Bronchus fibroblast of lung (primary cell): Measurements from ENCODE around the gene UGT8. TPM values are rescaled to one million over a fixed set of nuclear protein-coding genes. Genes with fewer than 3 reads are reported as not detected.

ENCODE experiments used
- total RNA-seq: library from RNA; depleted of rRNA; stranded (reverse); fragments of >200 nt; gene quantifications from 2 replicates; pipeline ENCODE4 v1.2.3, GENCODE V29; 2015

Gene UGT8
- total RNA-seq, result 0.15 and 0.17 TPM in 2 replicates

GRCh38 chr4:114598191-114599121 lies at the start of gene UGT8:
Gene UGT8, plus strand, starts transcription at chr4:114598807. Its CDS starts 24,074 bp downstream, at chr4:114622881.

